Hepatocyte (in vitro differentiated cells): ENCODE data around the gene EYS.

Experiments
- CTCF ChIP-seq: fragments of 200-600 bp; sonication (generic); IDR thresholded peaks from 2 replicates; pipeline ENCODE4 v1.5.1; 2016; ENCODE audit warnings: antibody characterized with exemption, mild to moderate bottlenecking; ENCODE audit not compliant: poor library complexity
- EZH2 ChIP-seq: fragments of 200-600 bp; sonication (generic); IDR thresholded peaks from 2 replicates; pipeline ENCODE4 v1.6.1; 2016; ENCODE audit warnings: antibody characterized with exemption, mild to moderate bottlenecking, borderline replicate concordance
- EZH2phosphoT487 ChIP-seq: fragments of 200-600 bp; sonication (generic); IDR thresholded peaks from one replicate; pipeline ENCODE4 v1.6.1; 2018; ENCODE audit warnings: antibody characterized with exemption, mild to moderate bottlenecking, low read depth, moderate library complexity; ENCODE audit not compliant: unreplicated experiment, severe bottlenecking

- TF ChIP-seq CTCF (no peak), EZH2 (no peak), EZH2phosphoT487 (no peak)
These were observed 786.8 kb downstream of the EYS start for GRCh38 chr6:64920257-64920656.
